CD14-positive monocyte (primary cell): Measurements from ENCODE around the gene TRMU. TPM values are rescaled to one million over a fixed set of nuclear protein-coding genes. Genes with fewer than 3 reads are reported as not detected.
"Not testable (repeated sequence)": the region's sequence is repeated elsewhere in the genome, so short reads cannot be mapped to it uniquely, and the experiment has no call there.

Source experiments
- DNase-seq, 3 donors: peaks; one replicate each; pipeline ENCODE4 v3.0.0-alpha.2; 2011 to 2022
- H2AFZ ChIP-seq: 2 replicates; pipeline ENCODE4 v1.6.0; 2012; ENCODE audit warnings: mild to moderate bottlenecking, low read depth, low read length, inconsistent platforms; ENCODE audit not compliant: insufficient read depth, poor library complexity, severe bottlenecking
- H3K27ac ChIP-seq, 2 donors: 1 replicate in 1 of 2; 2 replicates in 1 of 2; pipeline ENCODE4 v1.5.1; 2012 to 2013; ENCODE audit warnings: low read length in 2 of 2, control low read depth in 1 of 2, inconsistent platforms in 1 of 2, low read depth in 1 of 2, mild to moderate bottlenecking in 1 of 2
- H3K27me3 ChIP-seq, 2 donors: one replicate each; pipeline versions ENCODE4 v1.6.0 to v1.6.1; 2011 to 2013; ENCODE audit warnings: low read length in 2 of 2; ENCODE audit not compliant: control insufficient read depth in 2 of 2, insufficient read depth in 2 of 2
- H3K36me3 ChIP-seq, 2 donors: replicated peaks in 1 of 2; 1 replicate in 1 of 2; 2 replicates in 1 of 2; pipeline versions ENCODE4 v1.5.1 to v1.6.1; 2012 to 2013; ENCODE audit warnings: low read length in 2 of 2, control low read depth in 1 of 2, inconsistent platforms in 1 of 2, mild to moderate bottlenecking in 1 of 2; ENCODE audit not compliant: insufficient read depth in 2 of 2, control insufficient read depth in 1 of 2
- H3K4me1 ChIP-seq, 2 donors: 1 replicate in 1 of 2; 2 replicates in 1 of 2; pipeline versions ENCODE4 v1.5.1 to v1.6.1; 2012 to 2013; ENCODE audit warnings: low read length in 2 of 2, control low read depth in 1 of 2, inconsistent platforms in 1 of 2, mild to moderate bottlenecking in 1 of 2, moderate library complexity in 1 of 2; ENCODE audit not compliant: insufficient read depth in 2 of 2, control insufficient read depth in 1 of 2
- H3K4me2 ChIP-seq: replicated peaks from 2 replicates; pipeline ENCODE3; 2012; ENCODE audit warnings: low read length, moderate library complexity, mild to moderate bottlenecking; ENCODE audit not compliant: poor library complexity, severe bottlenecking; ENCODE audit errors: extremely low read depth
- H3K4me3 ChIP-seq, 3 experiments: fragments of 200-600 bp in 1 of 3; sonication (generic) in 1 of 3; replicated peaks in 1 of 3; 1 replicate in 2 of 3; 2 replicates in 1 of 3; pipeline ENCODE4 v1.5.1; 2011 to 2013; ENCODE audit warnings: low read length in 3 of 3, mild to moderate bottlenecking in 3 of 3, control low read depth in 2 of 3, low read depth in 2 of 3, inconsistent platforms in 1 of 3, moderate library complexity in 1 of 3
- H3K79me2 ChIP-seq: 2 replicates; pipeline ENCODE4 v1.6.0; 2012; ENCODE audit warnings: mild to moderate bottlenecking, control low read depth, inconsistent platforms, low read length, moderate library complexity; ENCODE audit not compliant: insufficient read depth
- H3K9ac ChIP-seq: 2 replicates; pipeline ENCODE4 v1.6.0; 2017; ENCODE audit warnings: low read length, mild to moderate bottlenecking; ENCODE audit not compliant: insufficient read depth, poor library complexity, severe bottlenecking
- H3K9me3 ChIP-seq, 2 donors: replicated peaks in 1 of 2; 1 replicate in 1 of 2; 2 replicates in 1 of 2; pipeline versions ENCODE4 v1.5.1 to v1.6.1; 2012 to 2013; ENCODE audit warnings: low read length in 2 of 2, control low read depth in 1 of 2; ENCODE audit not compliant: control insufficient read depth in 1 of 2, insufficient read depth in 1 of 2
- H4K20me1 ChIP-seq: 2 replicates; pipeline ENCODE4 v1.6.0; 2012; ENCODE audit warnings: mild to moderate bottlenecking, low read length, control low read depth, moderate library complexity; ENCODE audit not compliant: insufficient read depth
- H3K27ac Mint-ChIP-seq, 7 donors: one replicate each; pipeline ENCODE4 v1.8.0; 2020; ENCODE audit warnings: mild to moderate bottlenecking in 7 of 7, mixed read lengths in 7 of 7, moderate library complexity in 6 of 7, inconsistent platforms in 2 of 7
- H3K27me3 Mint-ChIP-seq, 3 donors: one replicate each; pipeline ENCODE4 v1.8.0; 2021 to 2022; ENCODE audit warnings: low read depth in 3 of 3, mild to moderate bottlenecking in 3 of 3, mixed read lengths in 3 of 3, moderate library complexity in 3 of 3, inconsistent platforms in 1 of 3
- H3K36me3 Mint-ChIP-seq, 2 donors: one replicate each; pipeline ENCODE4 v1.8.0; 2020; ENCODE audit warnings: mixed read lengths in 2 of 2, inconsistent platforms in 1 of 2, mild to moderate bottlenecking in 1 of 2
- H3K4me1 Mint-ChIP-seq: one replicate; pipeline ENCODE4 v1.8.0; 2020; ENCODE audit warnings: mild to moderate bottlenecking, mixed read lengths
- H3K4me3 Mint-ChIP-seq, 2 donors: one replicate each; pipeline ENCODE4 v1.8.0; 2020; ENCODE audit warnings: mild to moderate bottlenecking in 2 of 2, mixed read lengths in 2 of 2, moderate library complexity in 1 of 2
- H3K9me3 Mint-ChIP-seq, 7 donors: one replicate each; pipeline ENCODE4 v1.8.0; 2020 to 2022; ENCODE audit warnings: mixed read lengths in 7 of 7, mild to moderate bottlenecking in 6 of 7, moderate library complexity in 6 of 7, inconsistent platforms in 2 of 7
- CTCF ChIP-seq: fragments of 200-600 bp; IDR thresholded peaks from one replicate; pipeline ENCODE4 v1.8.0; 2022; ENCODE audit warnings: antibody characterized with exemption, mild to moderate bottlenecking
- WGBS: methylation state at CpG from one replicate; pipeline ENCODE4 v1.1.5; 2013; ENCODE audit warnings: missing lambda C conversion rate; ENCODE audit not compliant: insufficient coverage; 5-methylcytosine and 5-hydroxymethylcytosine counted together
- intact Hi-C, 2 donors: fragments of 100-400 bp; cut with micrococcal nuclease; formaldehyde crosslinking; loops; one replicate each; pipeline versions ENCODE4 v1.15.0 to v1.15.1; 2023
- polyA plus RNA-seq, 3 donors: library from polyadenylated mRNA; depleted of rRNA in 1 of 3; unstranded in 2 of 3; stranded (reverse) in 1 of 3; fragments of 300-500 nt in 2 of 3; fragments of >200 nt in 1 of 3; fragmentation: Illumina TruSeq in 2 of 3; gene quantifications; 1 replicate in 2 of 3; 2 replicates in 1 of 3; pipeline ENCODE4 v1.2.3, GENCODE V29; 2012 to 2021

Gene TRMU
- polyA plus RNA-seq, 3 donors: 4.7 to 32.9 (median 5.6) TPM

- no peak for TF ChIP-seq CTCF
- H3K36me3 ChIP-seq: peaks cover 26 to 65% of the 10 kb centered on the region in 2 donors
- no peak for DNase-seq
- H3K27me3 Mint-ChIP-seq: no peaks in the 10 kb centered on the region
- H3K9ac ChIP-seq: no peak overlapping the region
- 100% methylated on average over 13 of the region's 15 CpGs for whole genome bisulfite sequencing
- peaks cover 26 to 64% of the 10 kb centered on the region in 2 donors for H3K36me3 Mint-ChIP-seq
- no peak overlapping the region for H3K27ac ChIP-seq
- intact Hi-C loops: loop anchor here in 1 of 2 donors (5.0 kb wide), 1 partner anchor 187 kb away; no protein-coding TSS in a partner anchor
- no peak overlapping the region for H2AFZ ChIP-seq
- no peak overlapping the region for H3K4me3 ChIP-seq
- H3K9me3 Mint-ChIP-seq: peaks cover 0 to 2% (median 0%) of the 10 kb centered on the region in 7 donors
- H3K9me3 ChIP-seq: no peaks in the 10 kb centered on the region
- peak overlapping the region in 2 of 7 donors; percentile 53 to 69 for H3K27ac Mint-ChIP-seq
- no peaks in the 10 kb centered on the region for H4K20me1 ChIP-seq
- no peak overlapping the region for H3K4me3 Mint-ChIP-seq
- H3K27me3 ChIP-seq: no peaks in the 10 kb centered on the region
- H3K4me1 ChIP-seq: no peaks in the 10 kb centered on the region
- peaks cover 61% of the 10 kb centered on the region for H3K79me2 ChIP-seq
- no peaks in the 10 kb centered on the region for H3K4me1 Mint-ChIP-seq
- no peak overlapping the region for H3K4me2 ChIP-seq
These were observed 25.9 kb upstream of the TRMU start for GRCh38 chr22:46309526-46310085.

- intact Hi-C loops: loop anchor here in 1 of 2 donors (5.0 kb wide), 1 partner anchor 190 kb away; no protein-coding TSS in a partner anchor
- Histone ChIP-seq H3K4me3 (no peak overlapping the region), H3K79me2 (peaks cover 39% of the 10 kb centered on the region), H4K20me1 (no peaks in the 10 kb centered on the region), H3K9ac (no peak overlapping the region), H3K36me3 (peaks cover 34 to 79% of the 10 kb centered on the region in 2 donors), H3K27me3 (no peaks in the 10 kb centered on the region), H3K4me2 (no peak overlapping the region), H3K4me1 (no peaks in the 10 kb centered on the region), H2AFZ (no peak overlapping the region), H3K9me3 (no peaks in the 10 kb centered on the region), H3K27ac (no peak overlapping the region)
- Mint-ChIP-seq H3K9me3 (no peaks in the 10 kb centered on the region), H3K36me3 (peaks cover 43 to 71% of the 10 kb centered on the region in 2 donors), H3K27ac (peak overlapping the region in 1 of 7 donors; percentile 57), H3K4me3 (no peak overlapping the region), H3K4me1 (no peaks in the 10 kb centered on the region), H3K27me3 (no peaks in the 10 kb centered on the region)
- 100% methylated on average over 7 of the region's 8 CpGs for WGBS
- no peak for DNase-seq
- TF ChIP-seq CTCF: no peak
These were observed 23.5 kb upstream of the TRMU start for GRCh38 chr22:46312056-46312455.

- peaks cover 50 to 76% of the 10 kb centered on the region in 2 donors for H3K36me3 Mint-ChIP-seq
- H3K4me3 Mint-ChIP-seq, H3K4me3 ChIP-seq, DNase-seq, H3K4me1 Mint-ChIP-seq, H3K9me3 Mint-ChIP-seq, H3K27me3 Mint-ChIP-seq, H3K9me3 ChIP-seq, H2AFZ ChIP-seq, H3K27ac ChIP-seq, H3K4me2 ChIP-seq, H3K9ac ChIP-seq, H3K4me1 ChIP-seq, H3K27me3 ChIP-seq, H4K20me1 ChIP-seq: not testable (repeated sequence)
- intact Hi-C loops: loop anchor here in 1 of 2 donors (5.0 kb wide), 1 partner anchor 191 kb away; no protein-coding TSS in a partner anchor
- no CpG with 5 or more reads among the region's 2 CpGs for WGBS
- H3K27ac Mint-ChIP-seq: peak overlapping the region in 1 of 7 donors; percentile 15
- Histone ChIP-seq H3K36me3 (peaks cover 40 to 87% of the 10 kb centered on the region in 2 donors), H3K79me2 (peaks cover 38% of the 10 kb centered on the region)
These were observed 22.7 kb upstream of the TRMU start for GRCh38 chr22:46312848-46313247.
